Hematopoietic multipotent progenitor cell treated with erythropoietin and hydrocortisone succinate and interleukin-3 and kit ligand, for 17 days (in vitro differentiated cells): ENCODE results near the gene CHPF.

ENCODE experiments used
- DNase-seq: peaks from one replicate; pipeline ENCODE4 v3.0.0-alpha.2; 2015; ENCODE audit warnings: low spot score

Gene CHPF

DNA sequence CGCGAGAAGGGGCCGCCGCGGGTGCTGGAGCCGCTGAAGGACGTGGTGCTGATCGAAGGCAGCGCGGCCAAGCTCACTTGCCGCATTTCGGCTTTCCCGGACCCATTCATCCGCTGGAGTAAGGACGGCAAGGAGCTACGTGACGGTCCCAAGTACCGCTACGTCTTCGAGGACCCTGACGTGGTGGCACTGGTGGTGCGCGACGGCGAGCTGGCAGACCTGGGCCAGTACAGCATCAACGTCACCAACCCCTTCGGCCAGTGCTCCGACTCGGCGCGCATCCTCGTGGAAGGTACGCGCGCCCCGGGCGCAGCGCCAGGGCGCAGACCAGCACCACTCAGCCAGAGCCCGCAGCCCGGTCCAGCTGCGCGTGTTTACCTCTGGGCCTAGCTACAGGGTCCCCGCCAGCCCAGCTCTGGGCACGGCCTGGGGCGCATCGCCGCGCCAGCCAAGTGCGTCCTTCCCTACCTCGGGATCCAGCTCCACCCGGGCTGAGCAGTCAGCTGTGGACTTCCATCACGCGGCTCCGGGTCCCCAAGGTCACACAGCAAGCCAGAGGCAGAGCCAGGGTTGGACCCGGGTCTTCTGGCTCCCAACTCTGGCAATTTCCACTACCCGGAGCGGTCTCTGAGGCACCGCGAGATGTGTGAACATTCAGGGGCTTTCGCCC, 46.6 kb downstream of the CHPF start:
- no peak for DNase-seq

DNA sequence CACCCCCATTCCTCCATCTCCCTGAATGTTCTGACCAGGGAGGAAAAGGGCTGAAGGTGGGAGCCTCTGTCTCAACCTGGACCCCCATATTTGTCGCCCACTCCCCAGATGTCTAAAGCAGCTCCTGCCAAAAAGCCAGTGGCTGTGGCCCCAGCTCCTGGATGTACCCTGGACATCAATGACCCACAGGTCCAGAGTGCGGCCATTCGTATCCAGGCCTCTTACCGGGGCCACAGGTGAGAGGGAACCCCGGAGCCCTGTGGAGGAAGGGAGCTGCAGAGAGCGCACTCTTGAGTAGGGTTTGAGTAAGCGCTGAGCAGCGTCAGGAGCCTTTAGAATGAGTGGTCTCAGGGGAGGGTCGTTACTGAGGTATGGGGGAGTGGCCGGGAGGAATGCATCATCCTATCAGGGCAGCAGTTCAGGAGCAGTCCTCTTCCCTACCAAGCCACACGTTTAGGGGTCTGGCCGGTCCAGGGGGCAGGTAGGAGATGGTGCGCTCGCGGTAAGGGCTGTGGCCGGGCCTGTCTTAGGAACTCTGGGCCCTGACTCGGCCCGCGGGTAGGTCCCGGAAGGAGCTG, 47.3 kb downstream of the CHPF start:
- DNase-seq = no peak

DNA sequence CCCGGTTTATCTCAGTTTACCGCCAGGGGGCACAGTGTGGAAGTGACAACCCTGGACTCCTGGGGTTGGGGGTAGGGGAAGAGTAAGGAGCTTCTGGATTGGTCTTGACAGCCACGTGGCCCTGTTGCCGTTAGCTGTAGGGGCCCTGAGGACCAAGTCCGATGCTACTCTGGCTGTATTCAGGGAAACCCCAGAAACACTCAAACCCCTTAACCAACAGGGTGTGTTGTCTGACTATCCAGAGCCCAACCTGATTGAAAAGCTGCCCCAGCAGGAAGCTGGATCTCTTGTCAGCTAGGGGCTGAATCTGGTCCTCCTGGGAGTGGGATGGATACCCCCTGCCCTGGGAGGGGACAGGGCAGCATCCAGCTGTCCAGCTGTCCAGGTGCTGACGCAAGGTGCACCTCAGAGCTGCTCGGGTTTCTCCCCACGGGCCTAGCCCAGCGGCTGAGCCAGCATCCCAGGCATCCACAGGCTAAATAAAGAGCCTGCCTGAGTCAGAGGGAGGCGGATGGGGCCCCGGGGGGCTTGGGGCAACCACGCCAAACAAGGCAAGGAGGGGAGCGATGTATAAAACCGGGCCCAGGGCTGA, 48.0 kb downstream of the CHPF start:
- DNase-seq = peak; percentile 65

DNA sequence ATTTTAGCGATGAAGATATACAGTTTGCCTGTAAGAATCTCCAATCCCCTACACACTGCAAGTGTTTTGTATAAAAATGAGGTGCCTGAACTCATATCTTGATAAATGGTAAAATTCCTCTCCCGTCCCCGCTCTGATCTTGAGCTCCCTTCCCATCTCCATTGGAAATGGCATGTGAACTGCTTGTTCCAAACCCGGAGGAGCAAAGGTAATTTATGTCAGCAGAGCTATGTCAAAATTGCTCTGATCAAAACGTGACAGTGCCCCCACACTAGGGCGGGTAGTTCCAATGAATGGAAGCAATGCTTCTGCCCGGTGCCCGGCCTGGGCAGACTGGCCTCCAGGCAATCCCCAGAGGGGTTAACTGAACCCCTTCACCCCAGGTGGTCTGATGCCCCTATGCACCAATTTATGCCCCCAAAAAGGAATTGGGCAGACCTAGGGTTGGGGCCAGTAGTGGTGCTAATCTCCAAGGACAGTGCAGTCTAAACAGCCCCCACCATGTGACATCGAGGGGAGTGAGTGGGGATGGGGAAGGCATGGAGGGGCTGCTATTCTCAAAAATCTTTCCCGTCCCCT, 48.6 kb downstream of the CHPF start:
- no peak for DNase-seq

DNA sequence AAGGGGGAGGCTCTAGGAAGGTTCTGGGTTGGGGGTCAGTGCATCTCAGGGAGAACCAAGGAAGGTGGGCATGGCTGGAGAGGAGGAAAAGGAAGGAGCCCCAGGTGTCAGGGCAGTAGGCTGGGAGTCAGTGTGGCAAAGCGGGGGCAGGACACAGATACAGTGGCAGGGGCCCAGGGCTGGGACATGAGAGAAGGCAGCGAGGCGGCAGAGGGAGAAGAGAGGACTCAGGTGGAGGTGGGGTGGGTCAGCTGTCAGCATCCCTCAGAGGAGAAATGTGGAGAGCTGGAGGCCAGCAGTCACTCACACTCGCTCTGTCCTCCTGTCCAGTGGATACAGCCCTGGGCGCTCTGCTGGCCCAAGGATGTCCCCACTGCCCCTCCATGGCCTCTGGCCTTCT, 50.5 kb downstream of the CHPF start:
- no peak for DNase-seq

DNA sequence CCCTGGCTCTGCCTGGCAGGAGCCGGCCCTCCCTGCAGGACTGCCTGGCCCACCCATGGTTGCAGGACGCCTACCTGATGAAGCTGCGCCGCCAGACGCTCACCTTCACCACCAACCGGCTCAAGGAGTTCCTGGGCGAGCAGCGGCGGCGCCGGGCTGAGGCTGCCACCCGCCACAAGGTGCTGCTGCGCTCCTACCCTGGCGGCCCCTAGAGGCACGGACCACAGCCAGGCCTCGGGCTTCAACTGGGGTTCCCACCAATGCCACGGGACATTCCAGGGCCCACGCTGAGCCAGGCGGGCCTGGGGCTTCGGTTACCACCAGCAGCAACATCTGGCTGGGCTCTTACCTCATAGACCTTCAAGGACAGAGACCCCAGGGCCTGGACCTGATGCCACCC, 51.0 kb downstream of the CHPF start:
- no peak for DNase-seq

DNA sequence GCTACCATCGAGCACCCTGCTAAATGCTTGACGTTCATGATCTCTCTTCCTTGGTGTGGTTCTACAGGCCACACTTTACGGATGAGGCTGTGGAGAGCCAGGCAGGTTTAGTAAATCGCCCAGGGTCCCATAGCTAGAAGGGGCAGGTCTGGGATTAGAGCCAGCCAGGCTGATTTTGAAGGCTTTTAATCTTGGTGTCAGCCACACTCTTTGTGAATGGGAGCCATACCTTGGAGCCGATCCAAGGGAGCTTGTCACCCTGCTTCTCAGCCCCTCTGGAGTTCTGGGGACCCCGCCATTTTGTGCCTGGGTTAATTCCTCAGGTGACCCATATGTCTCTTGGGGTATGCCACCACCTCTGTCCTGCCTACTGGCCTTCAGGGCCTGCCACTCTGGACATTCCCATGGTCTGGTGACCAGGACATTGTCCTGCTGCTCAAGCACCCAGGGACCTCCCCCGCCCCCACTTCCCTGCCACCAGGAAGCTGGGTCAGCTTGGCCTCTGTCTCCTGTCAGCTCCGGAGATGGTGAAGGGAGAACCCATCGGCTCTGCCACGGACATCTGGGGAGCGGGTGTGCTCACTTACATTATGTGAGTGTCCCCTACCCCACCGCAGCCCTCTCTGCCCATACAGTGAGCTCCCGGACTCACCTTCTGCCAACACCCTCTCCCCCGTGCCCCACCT, 52.2 kb downstream of the CHPF start:
- DNase-seq = no peak

DNA sequence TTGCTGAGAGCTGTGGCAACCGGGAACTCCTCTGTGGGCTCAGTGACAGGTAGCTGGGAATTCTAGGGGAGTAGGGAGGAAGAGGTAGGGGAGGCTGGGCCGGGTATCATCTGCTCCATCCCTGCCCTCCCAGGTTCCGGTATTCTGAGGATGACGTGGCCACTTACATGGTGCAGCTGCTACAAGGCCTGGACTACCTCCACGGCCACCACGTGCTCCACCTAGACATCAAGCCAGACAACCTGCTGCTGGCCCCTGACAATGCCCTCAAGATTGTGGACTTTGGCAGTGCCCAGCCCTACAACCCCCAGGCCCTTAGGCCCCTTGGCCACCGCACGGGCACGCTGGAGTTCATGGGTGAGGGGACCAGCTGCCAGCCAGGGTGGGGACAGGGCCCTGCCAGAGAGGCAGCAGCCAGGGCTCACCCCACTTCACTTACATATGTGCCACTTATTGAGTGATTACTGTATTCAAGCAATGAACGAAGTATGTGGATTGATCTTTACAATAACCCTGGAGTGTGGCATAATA, 52.9 kb downstream of the CHPF start:
- DNase-seq = no peak

DNA sequence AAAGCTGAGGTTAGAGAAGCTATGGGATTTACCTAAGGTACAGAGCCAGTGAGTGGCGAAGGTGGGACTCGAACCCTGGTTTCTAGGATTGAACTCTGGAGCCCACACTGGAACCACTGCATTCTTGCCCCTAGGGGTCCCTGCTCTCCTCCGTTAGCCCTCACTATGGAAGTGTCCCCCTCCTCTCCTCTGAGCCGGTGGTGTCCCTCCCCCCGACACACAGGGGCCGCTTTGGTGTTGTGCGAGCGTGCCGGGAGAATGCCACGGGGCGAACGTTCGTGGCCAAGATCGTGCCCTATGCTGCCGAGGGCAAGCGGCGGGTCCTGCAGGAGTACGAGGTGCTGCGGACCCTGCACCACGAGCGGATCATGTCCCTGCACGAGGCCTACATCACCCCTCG, 53.4 kb downstream of the CHPF start:
- no peak for DNase-seq

DNA sequence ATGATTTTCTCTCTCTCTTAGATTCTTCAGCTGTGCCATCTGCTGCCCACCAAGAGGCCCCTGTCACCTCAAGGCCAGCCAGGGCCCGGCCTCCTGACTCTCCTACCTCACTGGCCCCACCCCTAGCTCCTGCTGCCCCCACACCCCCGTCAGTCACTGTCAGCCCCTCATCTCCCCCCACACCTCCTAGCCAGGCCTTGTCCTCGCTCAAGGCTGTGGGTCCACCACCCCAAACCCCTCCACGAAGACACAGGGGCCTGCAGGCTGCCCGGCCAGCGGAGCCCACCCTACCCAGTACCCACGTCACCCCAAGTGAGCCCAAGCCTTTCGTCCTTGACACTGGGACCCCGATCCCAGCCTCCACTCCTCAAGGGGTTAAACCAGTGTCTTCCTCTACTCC, 54.3 kb downstream of the CHPF start:
- DNase-seq = no peak
